ENCODE data around the gene WFIKKN2.
"Not testable (repeated sequence)": the region's sequence is repeated elsewhere in the genome, so short reads cannot be mapped to it uniquely, and the experiment has no call there.

Gene WFIKKN2

DNA sequence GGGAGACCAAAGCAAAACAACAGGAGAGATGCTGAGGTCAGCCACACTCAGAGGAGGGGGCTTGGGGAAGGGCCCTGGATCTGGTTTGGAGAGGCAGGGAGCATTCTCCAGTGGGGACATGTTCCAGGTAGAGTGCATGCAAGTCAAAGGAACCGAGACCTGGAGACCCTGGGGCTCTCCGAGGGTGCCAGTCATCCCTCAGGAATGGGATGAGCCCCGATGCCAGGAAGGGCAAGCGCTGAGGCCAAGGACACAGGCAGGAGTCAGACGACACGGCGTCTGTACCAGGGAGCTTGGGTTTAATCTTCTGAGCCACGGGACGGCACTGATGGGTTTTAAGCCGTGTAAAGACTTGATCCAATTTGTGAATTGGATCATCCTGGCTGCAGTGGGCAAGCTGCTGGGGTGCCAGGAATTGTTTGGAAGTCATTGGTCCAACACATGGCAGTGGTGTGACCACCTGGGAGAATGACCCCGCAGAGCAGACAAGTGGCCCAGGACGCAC lies 35.1 kb upstream of the WFIKKN2 start:
- TF ChIP-seq, protein P1, sequence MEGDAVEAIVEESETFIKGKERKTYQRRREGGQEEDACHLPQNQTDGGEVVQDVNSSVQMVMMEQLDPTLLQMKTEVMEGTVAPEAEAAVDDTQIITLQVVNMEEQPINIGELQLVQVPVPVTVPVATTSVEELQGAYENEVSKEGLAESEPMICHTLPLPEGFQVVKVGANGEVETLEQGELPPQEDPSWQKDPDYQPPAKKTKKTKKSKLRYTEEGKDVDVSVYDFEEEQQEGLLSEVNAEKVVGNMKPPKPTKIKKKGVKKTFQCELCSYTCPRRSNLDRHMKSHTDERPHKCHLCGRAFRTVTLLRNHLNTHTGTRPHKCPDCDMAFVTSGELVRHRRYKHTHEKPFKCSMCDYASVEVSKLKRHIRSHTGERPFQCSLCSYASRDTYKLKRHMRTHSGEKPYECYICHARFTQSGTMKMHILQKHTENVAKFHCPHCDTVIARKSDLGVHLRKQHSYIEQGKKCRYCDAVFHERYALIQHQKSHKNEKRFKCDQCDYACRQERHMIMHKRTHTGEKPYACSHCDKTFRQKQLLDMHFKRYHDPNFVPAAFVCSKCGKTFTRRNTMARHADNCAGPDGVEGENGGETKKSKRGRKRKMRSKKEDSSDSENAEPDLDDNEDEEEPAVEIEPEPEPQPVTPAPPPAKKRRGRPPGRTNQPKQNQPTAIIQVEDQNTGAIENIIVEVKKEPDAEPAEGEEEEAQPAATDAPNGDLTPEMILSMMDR (IDR thresholded peaks at IDR 0.05; ENCODE audit: unreplicated experiment in 3 of 3) = no peak
- no peaks in the 10 kb centered on the region for H3K9me3 Mint-ChIP-seq
- H3K27me3 Mint-ChIP-seq (ENCODE audit: low read depth) = peaks cover 4% of the 10 kb centered on the region
- no peaks in the 10 kb centered on the region for H3K36me3 Mint-ChIP-seq (ENCODE audit: low read depth)
- no peak overlapping the region for H3K4me3 Mint-ChIP-seq
- H3K4me1 Mint-ChIP-seq = peaks cover 26% of the 10 kb centered on the region
- H3K27ac Mint-ChIP-seq = peak overlapping the region in 1 of 3 experiments; percentile 57

DNA sequence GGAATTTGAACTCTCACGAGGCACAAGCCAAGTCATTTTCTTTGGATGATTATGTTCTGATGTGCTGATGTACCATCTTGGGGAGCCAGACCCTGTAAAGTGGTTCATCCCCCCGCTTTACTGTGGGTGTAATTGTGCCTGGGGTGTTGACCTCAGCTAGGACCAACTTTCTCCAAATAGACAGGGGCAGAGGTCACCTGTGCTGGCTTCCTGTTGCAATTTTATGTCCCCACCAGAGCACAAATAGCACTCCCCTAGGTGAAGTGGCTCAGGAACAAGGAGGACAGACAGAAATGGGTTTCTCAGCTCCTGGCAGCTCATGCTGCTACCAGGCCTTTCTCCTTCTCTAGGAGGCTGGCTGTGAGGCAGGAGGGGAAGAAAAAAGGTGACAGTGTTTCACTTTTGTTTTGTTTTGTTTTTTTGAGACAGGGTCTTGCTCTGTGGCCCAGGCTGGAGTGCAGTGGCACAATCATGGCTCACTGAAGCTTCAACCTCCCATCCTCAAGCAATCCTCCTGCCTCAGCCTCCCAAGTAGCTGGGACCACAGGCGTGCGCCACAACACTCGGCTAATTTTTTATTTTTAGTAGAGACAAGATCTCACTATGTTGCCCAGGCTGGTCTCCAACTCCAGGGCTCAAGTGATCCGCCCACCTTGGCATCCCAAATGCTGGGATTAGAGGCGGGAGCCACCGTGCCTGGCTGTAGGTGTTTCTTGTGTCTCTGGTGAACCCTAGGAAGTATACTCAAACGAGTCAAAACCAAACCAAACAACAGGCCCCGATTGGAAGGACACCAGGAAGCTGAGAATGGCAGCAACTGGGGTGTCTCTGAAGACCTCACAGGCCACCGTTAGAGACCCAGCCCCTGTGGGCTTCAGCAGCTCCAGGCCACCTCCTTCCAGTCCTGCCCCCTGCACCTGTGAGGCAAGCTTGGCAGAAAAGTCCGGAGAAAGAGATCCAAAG lies 32.5 kb upstream of the WFIKKN2 start:
- TF ChIP-seq, protein P1 (IDR thresholded peaks at IDR 0.05; ENCODE audit: unreplicated experiment in 3 of 3) = no peak
- Mint-ChIP-seq H3K36me3 (ENCODE audit: low read depth) (no peaks in the 10 kb centered on the region), H3K9me3 (no peaks in the 10 kb centered on the region), H3K27ac (peak overlapping the region; percentile 14 to 52 (median 51)), H3K27me3 (ENCODE audit: low read depth) (peaks cover 3% of the 10 kb centered on the region), H3K4me1 (peaks cover 15% of the 10 kb centered on the region), H3K4me3 (no peak overlapping the region)

DNA sequence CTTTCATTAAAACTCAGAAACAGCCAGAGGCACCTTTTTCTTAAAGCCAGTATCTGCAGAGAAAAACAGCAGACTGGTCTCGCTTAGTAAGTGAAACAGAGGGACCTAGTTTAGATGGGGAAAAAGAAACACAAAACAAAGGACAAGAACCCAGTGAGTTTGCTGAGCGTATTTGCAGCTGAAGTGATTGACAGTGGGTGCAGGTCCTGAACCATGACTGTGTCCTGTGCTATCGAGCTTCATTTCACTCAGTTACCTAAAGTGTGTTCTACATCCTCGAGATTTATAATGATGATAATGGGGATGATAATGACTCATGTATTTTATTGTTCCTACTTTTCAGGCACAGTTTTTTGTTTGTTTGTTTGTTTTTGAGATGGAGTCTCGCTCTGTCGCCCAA lies 31.7 kb upstream of the WFIKKN2 start:
- H3K27me3 Mint-ChIP-seq (ENCODE audit: low read depth) = no peaks in the 10 kb centered on the region

DNA sequence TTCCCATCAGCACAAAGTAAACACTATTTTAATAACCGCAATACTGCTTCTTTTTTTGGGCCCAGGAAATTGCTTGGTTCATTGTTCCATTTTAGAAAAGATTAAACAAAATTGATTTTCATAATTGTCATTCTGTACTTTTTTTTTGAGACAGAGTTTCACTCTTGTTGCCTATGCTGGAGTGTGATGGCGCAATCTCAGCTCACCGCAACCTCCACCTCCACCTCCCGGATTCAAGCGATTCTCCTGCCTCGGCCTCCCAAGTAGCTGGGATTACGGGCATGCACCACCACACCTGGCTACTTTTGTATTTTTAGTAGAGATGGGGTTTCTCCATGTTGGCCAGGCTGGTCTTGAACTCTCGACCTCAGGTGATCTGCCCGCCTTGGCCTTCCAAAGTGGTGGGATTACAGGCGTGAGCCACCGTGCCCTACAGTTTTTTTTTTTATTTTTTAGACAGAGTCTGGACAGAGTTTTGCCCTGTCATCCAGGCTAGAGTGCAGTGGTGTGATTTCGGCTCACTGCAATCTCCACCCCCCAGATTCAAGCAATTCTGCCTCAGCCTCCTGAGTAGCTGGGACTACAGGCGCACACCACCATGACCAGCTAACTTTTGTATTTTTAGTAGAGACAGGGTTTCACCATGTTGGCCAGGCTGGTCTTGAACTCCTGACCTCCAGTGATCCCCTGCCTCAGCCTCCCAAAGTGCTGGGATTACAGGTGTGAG lies 30.5 kb upstream of the WFIKKN2 start:
- not testable (repeated sequence) for H3K36me3 Mint-ChIP-seq (ENCODE audit: low read depth); H3K27me3 Mint-ChIP-seq (ENCODE audit: low read depth); H3K4me3 Mint-ChIP-seq; H3K9me3 Mint-ChIP-seq; H3K4me1 Mint-ChIP-seq
- peak overlapping the region in 1 of 3 experiments; percentile 51 for H3K27ac Mint-ChIP-seq

More for the DNA sequence above, 31.7 kb upstream of the WFIKKN2 start:
- H3K27ac Mint-ChIP-seq = peak overlapping the region in 2 of 3 experiments; percentile 43 to 47
- no peak overlapping the region for H3K4me3 Mint-ChIP-seq
- no peaks in the 10 kb centered on the region for H3K36me3 Mint-ChIP-seq (ENCODE audit: low read depth)
- TF ChIP-seq, protein P1 (IDR thresholded peaks at IDR 0.05; ENCODE audit: unreplicated experiment in 3 of 3) = no peak
- H3K9me3 Mint-ChIP-seq = no peaks in the 10 kb centered on the region
- peaks cover 14% of the 10 kb centered on the region for H3K4me1 Mint-ChIP-seq

DNA sequence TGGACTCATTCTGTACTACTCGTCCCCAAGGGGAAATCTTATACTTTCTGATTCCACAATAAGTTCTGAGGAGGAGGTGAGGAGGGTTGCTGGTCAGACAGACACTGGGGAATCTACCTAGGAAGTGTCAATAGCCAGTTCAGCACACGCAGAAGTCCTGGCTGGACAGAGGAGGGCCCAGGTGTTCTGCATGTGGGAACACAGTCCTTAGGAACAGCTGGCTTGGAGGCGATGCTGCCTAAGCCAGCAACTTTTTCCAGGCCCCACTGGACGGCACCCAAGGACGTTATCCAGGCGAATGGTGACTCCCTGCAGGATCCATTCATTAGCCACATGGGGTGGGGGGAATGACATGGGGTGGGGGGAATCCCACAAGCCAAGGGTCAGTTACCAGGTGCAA lies 29.9 kb upstream of the WFIKKN2 start:
- TF ChIP-seq, protein P1 (IDR thresholded peaks at IDR 0.05; ENCODE audit: unreplicated experiment in 3 of 3) = no peak
- no peaks in the 10 kb centered on the region for H3K36me3 Mint-ChIP-seq (ENCODE audit: low read depth)
- H3K4me3 Mint-ChIP-seq = no peak overlapping the region
- H3K4me1 Mint-ChIP-seq = peaks cover 6% of the 10 kb centered on the region
- H3K27me3 Mint-ChIP-seq (ENCODE audit: low read depth) = no peaks in the 10 kb centered on the region
- no peak overlapping the region for H3K27ac Mint-ChIP-seq
- H3K9me3 Mint-ChIP-seq = no peaks in the 10 kb centered on the region

DNA sequence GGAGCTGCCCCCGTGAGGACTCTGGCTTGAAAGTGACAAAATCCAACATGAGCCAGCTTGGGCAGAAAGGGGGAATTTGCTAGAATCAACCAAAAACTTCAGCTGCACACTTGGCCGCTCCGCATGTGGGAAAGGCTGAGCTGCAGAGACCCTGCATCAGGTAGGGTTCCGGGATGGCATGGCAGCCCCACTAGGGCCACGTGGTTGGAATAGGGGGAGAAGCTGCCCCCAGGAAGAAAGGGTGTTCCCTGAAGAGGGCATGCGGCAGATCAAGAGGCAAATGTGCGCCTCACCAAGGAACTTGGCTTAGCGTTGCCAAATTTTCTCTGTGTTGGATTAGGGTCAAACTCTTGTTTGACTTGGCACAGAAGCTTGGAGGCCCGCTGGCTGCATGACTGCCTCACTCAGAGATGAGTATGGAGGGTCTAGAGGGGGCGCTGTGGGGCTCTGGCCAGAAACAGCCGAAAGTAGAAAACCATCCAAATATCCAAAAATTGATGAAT lies 29.2 kb upstream of the WFIKKN2 start:
- no peak overlapping the region for H3K4me3 Mint-ChIP-seq
- H3K27ac Mint-ChIP-seq = no peak overlapping the region
- peaks cover 6% of the 10 kb centered on the region for H3K4me1 Mint-ChIP-seq
- TF ChIP-seq, protein P1 (IDR thresholded peaks at IDR 0.05; ENCODE audit: unreplicated experiment in 3 of 3) = no peak
- no peaks in the 10 kb centered on the region for H3K9me3 Mint-ChIP-seq
- H3K27me3 Mint-ChIP-seq (ENCODE audit: low read depth) = no peaks in the 10 kb centered on the region
- H3K36me3 Mint-ChIP-seq (ENCODE audit: low read depth) = no peaks in the 10 kb centered on the region

Measured in nephron (organoid).